Prostate gland (tissue), 2 donors: ENCODE measurements around the gene FHIT. TPM values are rescaled to one million over a fixed set of nuclear protein-coding genes. Genes with fewer than 3 reads are reported as not detected.

ENCODE experiments used
- DNase-seq: peaks from one replicate; pipeline ENCODE4 v3.0.0-alpha.2; 2019; ENCODE audit warnings: low spot score
- H3K27ac ChIP-seq, 2 donors: fragments of 200-600 bp; sonication (generic); 2 replicates each; pipeline ENCODE4 v1.5.1; 2017 to 2019
- H3K27me3 ChIP-seq: fragments of 200-600 bp; sonication (generic); replicated peaks from 2 replicates; pipeline ENCODE4 v1.5.1; 2019; ENCODE audit not compliant: insufficient read depth
- H3K36me3 ChIP-seq, 2 donors: fragments of 200-600 bp; sonication (generic); 1 replicate in 1 of 2; 2 replicates in 1 of 2; pipeline versions ENCODE4 v1.5.1 to v1.8.1; 2017 to 2019
- H3K4me1 ChIP-seq: fragments of 200-600 bp; sonication (generic); replicated peaks from 2 replicates; pipeline ENCODE4 v1.5.1; 2019
- H3K4me3 ChIP-seq, 2 donors: fragments of 200-600 bp; sonication (generic); 2 replicates each; pipeline ENCODE4 v1.5.1; 2017 to 2019
- H3K9me3 ChIP-seq: fragments of 200-600 bp; sonication (generic); 2 replicates; pipeline ENCODE4 v1.5.1; 2017
- CTCF ChIP-seq, 4 experiments: fragments of 200-600 bp in 2 of 4; fragments of 450-650 bp in 2 of 4; sonication (generic) in 2 of 4; IDR thresholded peaks; 1 replicate in 3 of 4; 2 replicates in 1 of 4; pipeline ENCODE4 v1.5.1; 2016 to 2019; ENCODE audit warnings: antibody characterized with exemption in 4 of 4, mild to moderate bottlenecking in 2 of 4, moderate library complexity in 2 of 4
- POLR2A ChIP-seq: fragments of 450-650 bp; IDR thresholded peaks from one replicate; pipeline ENCODE4 v1.6.1; 2016; ENCODE audit warnings: antibody characterized with exemption, mild to moderate bottlenecking
- POLR2AphosphoS5 ChIP-seq: sonication (generic); formaldehyde crosslinking; IDR thresholded peaks from one replicate; pipeline ENCODE4 v1.6.1; 2017; ENCODE audit warnings: antibody characterized with exemption
- WGBS: methylation state at CpG from one replicate; pipeline ENCODE4 v1.1.5; 2018; 5-methylcytosine and 5-hydroxymethylcytosine counted together
- intact Hi-C: fragments of 100-400 bp; cut with DNase I; formaldehyde crosslinking; loops from one replicate; pipeline ENCODE4 v1.14.2; 2022
- total RNA-seq, 2 donors: library from RNA; depleted of rRNA; stranded (reverse); fragments of >200 nt; gene quantifications; one replicate each; pipeline ENCODE4 v1.1.0, GENCODE V29; 2016

The FHIT gene
- total RNA-seq, 2 donors from 2014 or later: 6.4 to 10.4 TPM

- WGBS: 70% methylated on average over 4 of the region's 4 CpGs
These were observed 1520.7 kb downstream of the FHIT start for GRCh38 chr3:59730591-59730990.

GRCh38 chr3:59728587-59728908 lies 1522.7 kb downstream of the FHIT start:
- Histone ChIP-seq H3K4me1 (no peaks in the 10 kb centered on the region), H3K9me3 (no peaks in the 10 kb centered on the region), H3K4me3 (no peak overlapping the region), H3K27ac (no peak overlapping the region), H3K36me3 (no peaks in the 10 kb centered on the region), H3K27me3 (no peaks in the 10 kb centered on the region)
- no peak for DNase-seq
- intact Hi-C loops: no loop called here
- no peak for TF ChIP-seq CTCF (IDR thresholded peaks at IDR 0.05)
- TF ChIP-seq POLR2A: no peak
- no peak for TF ChIP-seq POLR2AphosphoS5

More at GRCh38 chr3:59730591-59730990, 1520.7 kb downstream of the FHIT start:
- no peaks in the 10 kb centered on the region for H3K9me3 ChIP-seq
- H3K27ac ChIP-seq: no peak overlapping the region
- no peaks in the 10 kb centered on the region for H3K4me1 ChIP-seq
- no peak for TF ChIP-seq POLR2AphosphoS5
- no peak for TF ChIP-seq CTCF (IDR thresholded peaks at IDR 0.05)
- TF ChIP-seq POLR2A: no peak
- DNase-seq: no peak
- no peaks in the 10 kb centered on the region for H3K27me3 ChIP-seq
- no peaks in the 10 kb centered on the region for H3K36me3 ChIP-seq
- intact Hi-C loops: no loop called here
- no peak overlapping the region for H3K4me3 ChIP-seq

GRCh38 chr3:59727902-59728586 lies 1523.2 kb downstream of the FHIT start:
- no peaks in the 10 kb centered on the region for H3K9me3 ChIP-seq
- no peaks in the 10 kb centered on the region for H3K4me1 ChIP-seq
- no peak for TF ChIP-seq POLR2A
- no peak for TF ChIP-seq POLR2AphosphoS5
- TF ChIP-seq CTCF (IDR thresholded peaks at IDR 0.05): no peak
- 55% methylated on average over 4 of the region's 4 CpGs for WGBS
- H3K4me3 ChIP-seq: no peak overlapping the region
- DNase-seq: no peak
- no peaks in the 10 kb centered on the region for H3K36me3 ChIP-seq
- no peak overlapping the region for H3K27ac ChIP-seq
- no peaks in the 10 kb centered on the region for H3K27me3 ChIP-seq
- intact Hi-C loops: no loop called here

GRCh38 chr3:59726279-59726678 lies 1525.0 kb downstream of the FHIT start:
- Histone ChIP-seq H3K4me3 (no peak overlapping the region), H3K27ac (no peak overlapping the region), H3K9me3 (no peaks in the 10 kb centered on the region), H3K36me3 (no peaks in the 10 kb centered on the region), H3K27me3 (no peaks in the 10 kb centered on the region), H3K4me1 (no peaks in the 10 kb centered on the region)
- intact Hi-C loops: no loop called here
- DNase-seq: no peak
- 89% methylated on average over 2 of the region's 2 CpGs for WGBS
- TF ChIP-seq CTCF (IDR thresholded peaks at IDR 0.05): no peak
- no peak for TF ChIP-seq POLR2A
- no peak for TF ChIP-seq POLR2AphosphoS5

- 67% methylated on average over 1 of the region's 1 CpG for WGBS
These were observed 1533.5 kb downstream of the FHIT start for GRCh38 chr3:59717679-59718205.

More at GRCh38 chr3:59717679-59718205, 1533.5 kb downstream of the FHIT start:
- no peak for DNase-seq
- Histone ChIP-seq H3K4me1 (no peaks in the 10 kb centered on the region), H3K36me3 (no peaks in the 10 kb centered on the region), H3K9me3 (no peaks in the 10 kb centered on the region), H3K27ac (no peak overlapping the region), H3K27me3 (no peaks in the 10 kb centered on the region), H3K4me3 (no peak overlapping the region)
- intact Hi-C loops: no loop called here
- no peak for TF ChIP-seq POLR2A
- no peak for TF ChIP-seq POLR2AphosphoS5
- TF ChIP-seq CTCF (IDR thresholded peaks at IDR 0.05): no peak
